ENCODE measurements around the gene MYADML2.
"Not testable (repeated sequence)": the region's sequence is repeated elsewhere in the genome, so short reads cannot be mapped to it uniquely, and the experiment has no call there.

Gene MYADML2

DNA sequence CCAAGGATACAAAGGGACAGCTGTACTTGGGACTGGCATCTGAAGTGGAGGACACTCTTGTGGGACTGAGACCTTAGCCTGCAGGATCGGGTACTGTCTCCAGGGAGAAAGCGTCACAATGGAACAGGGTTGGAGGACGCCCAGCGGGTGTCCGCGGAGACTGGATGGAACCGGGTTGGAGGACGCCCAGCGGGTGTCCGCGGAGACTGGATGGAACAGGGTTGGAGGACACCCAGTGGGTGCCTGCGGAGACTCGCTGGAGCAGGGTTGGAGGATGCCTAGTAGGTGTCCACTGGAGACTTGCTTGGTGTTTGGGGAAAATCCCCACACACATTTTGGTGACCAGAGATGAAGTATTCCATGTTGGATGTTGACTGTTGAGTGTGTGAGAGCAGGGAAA lies at the start of gene MYADML2:
Gene MYADML2, minus strand, starts transcription at position 45 of the 400 bp plus-strand sequence. CDS start 5,492 bp downstream, outside the sequence.
- DNase-seq, result no peak
- ATAC-seq, result no peak

DNA sequence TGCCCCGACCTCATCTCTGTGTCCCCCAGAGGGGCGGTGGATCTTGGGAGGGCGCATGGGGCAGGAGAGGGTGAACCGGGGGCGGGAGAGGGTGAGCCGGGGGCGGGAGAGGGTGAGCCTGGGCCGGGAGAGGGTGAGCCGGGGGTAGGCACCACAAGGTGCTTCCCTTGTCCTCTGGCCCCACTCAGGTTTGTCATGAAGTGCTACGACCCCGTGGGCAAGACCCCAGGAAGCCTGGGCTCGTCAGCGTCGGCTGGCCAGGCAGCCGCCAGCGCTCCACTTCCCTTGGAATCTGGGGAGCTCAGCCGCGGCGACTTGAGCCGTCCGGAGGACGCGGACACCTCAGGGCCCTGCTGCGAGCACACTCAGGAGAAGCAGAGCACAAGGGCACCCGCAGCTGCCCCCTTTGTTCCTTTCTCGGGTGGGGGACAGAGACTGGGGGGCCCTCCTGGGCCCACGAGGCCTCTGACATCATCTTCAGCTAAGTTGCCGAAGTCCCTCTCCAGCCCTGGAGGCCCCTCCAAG lies 49.3 kb upstream of the MYADML2 start:
- DNase-seq (no peak), ATAC-seq (no peak)

DNA sequence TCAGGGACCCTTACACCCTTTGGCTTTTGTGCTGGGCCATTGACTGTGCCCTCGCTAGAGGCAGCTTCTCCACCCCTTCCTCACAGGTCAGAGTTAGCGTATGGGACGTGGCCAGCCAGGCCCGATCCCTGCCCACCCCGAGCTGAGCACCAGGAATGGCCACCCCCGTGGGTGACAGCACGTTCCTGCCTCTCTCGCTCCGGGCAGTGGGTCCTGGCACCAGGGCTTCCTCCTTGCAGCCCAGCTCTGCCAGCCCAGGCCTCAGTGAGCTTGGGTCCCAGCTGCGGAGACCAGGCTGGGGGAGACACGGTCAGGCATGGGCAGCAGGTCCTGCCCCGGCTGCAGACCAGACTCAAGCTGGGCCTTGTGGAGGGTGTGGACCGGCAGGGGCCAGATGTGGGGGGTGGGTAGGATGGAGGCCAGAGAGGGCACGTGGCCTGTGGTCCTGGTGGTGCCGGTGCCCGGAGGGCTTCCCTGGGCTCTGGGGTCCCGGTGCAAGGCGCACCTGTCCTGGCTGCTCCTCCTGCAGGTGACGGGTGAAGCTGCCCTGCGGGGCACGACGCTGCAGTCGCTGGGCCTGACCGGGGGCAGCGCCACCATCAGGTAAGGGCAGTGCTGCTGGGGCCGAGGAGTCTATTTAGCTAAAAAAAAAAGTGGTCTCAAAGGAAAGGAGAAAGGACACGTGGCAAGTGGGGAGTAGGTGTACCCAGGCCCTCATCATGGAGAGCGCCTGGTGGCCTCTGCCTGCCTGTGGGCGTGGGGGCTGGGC lies 48.6 kb upstream of the MYADML2 start:
- DNase-seq, result no peak
- no peak for ATAC-seq

DNA sequence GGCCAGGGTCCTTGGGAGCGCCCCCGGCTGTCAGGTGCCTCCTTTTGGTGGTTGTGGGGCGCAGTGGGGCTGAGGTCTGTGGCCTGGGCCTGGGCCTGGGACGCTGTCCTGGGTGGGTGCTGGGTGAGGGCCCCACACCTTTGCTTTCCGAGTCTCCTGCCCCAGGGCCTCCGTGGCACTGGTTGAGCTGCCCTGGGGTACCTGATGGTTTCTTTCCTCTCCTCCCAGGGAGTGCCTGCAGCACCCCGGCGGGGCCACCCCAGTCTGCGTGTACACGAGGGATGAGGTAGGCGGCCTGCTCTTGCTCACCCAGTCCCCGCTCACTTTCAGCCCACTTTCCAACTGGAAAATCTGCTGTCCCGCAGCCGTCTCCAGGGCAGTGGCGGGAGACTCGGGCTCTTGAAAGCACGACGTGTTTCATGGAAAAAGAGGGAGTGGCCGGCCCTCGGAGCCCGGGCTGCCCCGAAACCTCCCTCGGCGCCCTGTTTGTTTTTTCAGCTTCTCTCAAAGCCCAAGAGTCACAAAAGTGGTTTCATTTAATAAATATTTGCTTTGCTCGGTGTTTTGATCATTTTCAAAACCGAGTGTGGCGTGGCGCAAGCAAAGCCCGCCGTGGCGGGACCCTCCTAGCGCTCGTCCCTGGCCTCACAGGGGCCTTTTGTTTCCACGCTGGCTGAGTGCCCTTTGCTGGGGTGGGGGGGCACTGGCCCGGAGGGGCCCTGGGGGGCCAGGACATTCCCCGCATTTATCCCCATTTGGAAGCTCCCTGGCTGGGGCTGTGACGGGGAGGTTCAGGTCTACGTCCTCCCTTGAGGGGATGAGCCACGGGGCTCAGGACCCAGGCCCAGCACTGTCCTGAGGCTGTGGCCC lies 47.8 kb upstream of the MYADML2 start:
- DNase-seq, result no peak
- ATAC-seq, result no peak

DNA sequence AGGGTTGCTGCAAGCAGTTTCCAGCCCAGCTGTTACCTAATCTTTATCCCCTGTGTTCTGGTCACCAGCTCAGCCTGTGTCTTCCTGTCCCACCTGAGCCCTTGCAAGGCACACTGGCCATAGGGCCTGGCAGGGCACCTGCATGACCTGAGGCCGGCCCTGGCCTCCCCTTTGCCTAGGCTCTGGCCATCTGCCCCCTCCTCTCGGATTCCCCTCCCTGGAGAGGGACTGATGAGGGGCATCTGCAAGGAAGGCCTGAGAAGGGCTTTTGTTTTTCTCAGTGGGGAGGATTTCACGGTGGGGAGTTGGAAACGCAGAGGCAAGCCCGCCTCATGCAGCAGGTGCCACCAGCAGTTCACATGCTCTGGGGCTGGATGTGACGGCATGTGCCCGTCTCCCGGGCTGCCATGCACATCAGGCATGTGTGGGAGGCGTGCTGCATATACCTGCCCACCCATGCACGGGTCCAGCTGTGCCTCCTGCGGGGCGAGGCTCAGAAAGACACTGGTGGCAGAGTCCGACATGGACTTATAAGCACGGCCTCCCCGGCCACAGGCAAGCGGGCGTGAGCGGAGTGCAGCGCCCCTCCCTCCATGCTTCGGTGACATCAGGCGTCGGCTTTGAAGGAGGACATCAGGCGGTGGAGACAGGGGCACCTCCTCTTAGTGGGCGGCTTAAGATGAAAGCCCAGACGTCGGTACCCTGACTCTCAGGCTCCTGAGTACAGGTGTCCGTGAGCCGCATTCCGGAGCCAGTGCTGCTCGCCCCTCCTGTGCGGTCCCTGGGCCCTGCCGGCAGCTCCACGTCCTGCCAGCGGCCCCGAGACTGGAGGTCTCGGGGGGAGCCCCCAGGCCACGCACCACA lies 46.9 kb upstream of the MYADML2 start:
- no peak for DNase-seq
- no peak for ATAC-seq

DNA sequence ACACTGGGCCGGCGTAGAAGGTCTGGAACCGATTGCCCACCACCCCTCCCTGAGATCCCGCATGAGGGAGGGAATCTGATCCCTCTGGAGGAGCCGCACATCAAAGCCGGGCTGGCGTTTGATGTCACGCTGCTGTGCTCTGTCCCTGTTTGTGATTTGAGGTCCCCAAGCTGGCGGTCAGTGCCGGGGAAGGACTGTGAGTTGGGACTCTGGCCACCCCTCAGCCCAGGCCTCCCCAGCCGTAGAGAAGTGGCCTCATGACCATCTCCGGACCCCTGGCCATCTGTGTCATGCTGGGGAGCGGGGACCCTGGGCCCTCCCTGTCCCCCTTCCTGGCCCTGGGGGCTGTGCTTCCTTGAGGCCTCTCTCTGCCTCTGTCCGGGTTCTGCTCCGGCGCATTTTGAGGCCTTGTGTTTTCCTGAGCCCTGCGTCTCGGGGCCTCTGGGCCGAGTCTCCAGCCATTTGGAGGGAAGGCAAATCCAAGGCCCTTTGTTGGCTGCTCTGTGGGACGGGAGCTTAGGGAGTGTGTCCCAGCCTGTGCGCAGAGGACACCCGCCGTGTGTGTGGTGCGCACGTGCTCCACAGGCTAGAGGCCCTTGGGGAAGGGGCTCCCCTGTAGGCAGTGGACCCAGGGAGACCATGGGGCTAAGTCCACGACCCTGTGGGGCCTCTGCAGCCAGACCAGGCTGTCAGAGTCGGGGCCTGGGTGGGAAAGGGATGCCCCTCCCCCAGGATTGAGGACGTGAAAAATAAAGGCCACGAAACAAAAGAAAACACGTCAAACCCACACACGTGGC lies 45.5 kb upstream of the MYADML2 start:
- ATAC-seq (no peak), DNase-seq (no peak)

DNA sequence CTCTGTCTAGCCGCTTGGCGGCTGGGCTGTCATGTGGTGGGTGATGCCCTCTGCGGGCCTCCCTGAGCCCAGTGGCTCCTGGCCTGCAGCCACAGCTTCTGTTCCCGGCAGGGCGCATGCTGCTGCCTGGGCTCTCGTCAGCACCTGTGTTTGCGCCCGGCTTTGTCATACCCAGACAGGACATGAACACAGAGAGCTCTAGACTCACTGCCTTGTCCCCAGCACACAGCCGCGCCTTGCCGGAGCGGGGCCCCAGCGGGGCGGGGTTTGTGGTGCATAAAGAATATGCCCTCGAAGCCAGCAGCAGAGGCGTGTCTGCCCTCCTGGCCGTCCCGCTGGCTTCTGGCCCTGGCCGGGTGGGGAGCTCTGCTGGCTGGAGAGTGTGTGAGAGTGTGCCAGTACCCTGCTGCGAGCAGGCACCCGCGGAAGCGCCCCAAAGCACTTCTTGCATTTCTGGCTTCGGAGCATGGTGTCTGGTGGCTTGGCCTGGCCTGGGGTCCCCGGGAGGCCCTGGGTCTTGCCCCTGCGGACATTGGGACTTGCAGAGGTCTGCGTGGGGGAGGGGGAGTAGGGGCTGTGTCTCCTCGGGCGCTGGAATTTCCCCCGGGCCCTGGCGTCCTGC lies 44.8 kb upstream of the MYADML2 start:
- DNase-seq, result no peak
- ATAC-seq, result no peak

DNA sequence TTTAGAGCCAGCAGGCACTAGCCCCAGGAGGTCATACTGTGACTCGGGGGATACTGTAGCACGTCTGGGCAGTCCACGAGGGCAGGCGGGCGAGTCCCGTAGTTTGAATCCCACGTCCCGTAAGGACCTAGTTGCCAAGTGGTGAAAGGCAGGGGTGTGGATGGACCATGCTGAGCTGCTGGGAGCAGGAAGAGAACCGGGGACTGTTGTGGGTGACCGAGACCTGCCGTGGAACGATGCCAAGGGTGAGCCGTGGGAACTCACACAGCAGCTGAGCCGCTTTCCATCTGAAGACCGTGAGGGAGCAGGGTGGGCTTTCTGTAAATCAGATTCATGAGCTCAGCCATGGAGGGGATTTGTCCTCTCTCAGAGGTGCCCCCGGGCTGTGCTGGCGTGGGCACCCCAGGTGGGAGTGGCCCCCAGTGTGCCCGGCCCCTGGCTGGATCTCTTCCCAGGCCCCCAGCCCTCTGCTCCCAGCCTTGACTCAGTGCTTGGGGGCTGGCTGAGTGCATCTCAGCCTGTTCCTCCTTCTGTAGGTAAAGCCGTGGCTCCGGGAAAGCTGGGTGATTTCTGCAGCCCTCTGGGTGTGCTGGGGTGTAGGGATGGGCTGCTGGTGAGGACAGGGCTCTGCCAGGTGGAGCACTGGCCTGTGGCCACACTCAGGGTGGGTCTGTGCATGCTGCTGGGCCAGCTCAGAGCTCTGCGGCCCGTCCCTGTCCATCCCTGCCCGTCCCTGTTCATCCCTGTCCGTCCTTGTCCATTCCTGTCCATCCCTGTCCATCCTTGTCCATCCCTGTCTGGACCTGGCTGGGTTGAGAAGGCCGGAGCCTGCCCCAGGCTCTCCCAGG lies 44.0 kb upstream of the MYADML2 start:
- DNase-seq, result no peak
- ATAC-seq, result no peak

GRCh38 chr17:81987161-81987770 lies 40.2 kb upstream of the MYADML2 start:
- ATAC-seq, result no peak

GRCh38 chr17:81986606-81987005 lies 39.6 kb upstream of the MYADML2 start:
- no peak for ATAC-seq
- no peak for DNase-seq

More at GRCh38 chr17:81987161-81987770, 40.2 kb upstream of the MYADML2 start:
- no peak for DNase-seq

- DNase-seq (no peak), ATAC-seq (no peak)
Measured at GRCh38 chr17:81984773-81985410, 37.9 kb upstream of the MYADML2 start.

GRCh38 chr17:81983639-81984373 lies 36.8 kb upstream of the MYADML2 start:
- no peak for DNase-seq
- ATAC-seq, result no peak

DNA sequence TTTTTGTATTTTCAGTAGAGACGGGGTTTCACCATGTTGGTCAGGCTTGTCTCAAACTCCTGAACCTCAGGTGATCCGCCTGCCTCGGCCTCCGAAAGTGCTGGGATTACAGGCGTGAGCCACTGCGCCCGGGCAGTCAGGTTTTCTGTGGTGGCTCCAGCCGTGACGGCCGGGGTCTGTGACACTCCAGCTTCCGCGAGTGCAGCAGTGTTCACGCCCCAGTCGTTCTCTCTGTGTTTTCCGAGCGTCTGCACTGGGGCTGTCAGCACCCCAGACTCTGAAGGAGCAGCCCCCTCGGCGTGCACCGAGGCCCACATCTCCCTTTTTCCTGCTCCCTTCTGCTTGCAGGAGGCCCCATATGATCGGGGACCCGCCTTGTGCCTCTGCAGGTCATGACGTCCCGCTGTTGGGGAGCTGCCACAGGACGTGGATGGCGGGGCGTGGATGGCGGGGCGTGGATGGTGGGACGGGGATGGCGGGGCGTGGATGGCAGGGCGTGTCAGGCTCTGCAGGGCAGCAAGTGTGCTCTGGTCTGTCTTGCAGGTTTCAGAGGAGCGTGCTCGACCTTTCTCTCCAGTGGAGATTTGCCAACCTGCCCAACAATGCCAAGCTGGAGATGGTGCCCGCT lies 36.1 kb upstream of the MYADML2 start:
- no peak for ATAC-seq

GRCh38 chr17:81981511-81981910 lies 34.5 kb upstream of the MYADML2 start:
- not testable (repeated sequence) for DNase-seq, ATAC-seq

More for the DNA sequence above, 36.1 kb upstream of the MYADML2 start:
- no peak for DNase-seq

DNA sequence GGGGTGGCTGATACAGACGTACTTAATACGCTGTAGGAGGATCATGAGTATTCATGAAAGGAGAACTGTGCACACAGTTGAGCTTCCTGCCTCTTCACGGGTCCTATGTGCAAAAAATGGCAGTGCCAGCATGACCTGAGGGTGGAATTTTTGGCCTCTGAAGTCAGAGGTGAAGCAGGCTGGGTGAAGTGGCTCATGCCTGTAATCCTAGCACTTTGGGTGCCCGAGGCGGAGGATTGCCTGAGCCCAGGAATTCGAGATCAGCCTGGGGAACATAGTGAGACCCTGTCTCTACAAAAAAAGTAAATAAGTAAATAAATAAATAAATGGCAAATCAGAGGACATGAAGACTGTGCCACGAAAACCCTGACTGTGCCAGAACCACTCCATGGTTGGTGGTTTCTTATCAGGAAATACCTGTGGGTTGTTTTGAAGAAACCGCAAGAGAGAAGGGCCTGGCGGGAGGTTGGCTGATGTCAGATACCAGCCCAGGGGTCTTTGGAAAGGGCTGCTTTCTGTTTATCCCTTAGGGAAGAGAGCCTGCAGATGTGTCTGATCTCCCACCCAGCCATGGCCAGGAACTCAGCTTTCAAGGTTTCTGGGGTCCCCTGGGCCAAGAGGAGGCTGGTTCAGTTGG lies 33.8 kb upstream of the MYADML2 start:
- no peak for DNase-seq

DNA sequence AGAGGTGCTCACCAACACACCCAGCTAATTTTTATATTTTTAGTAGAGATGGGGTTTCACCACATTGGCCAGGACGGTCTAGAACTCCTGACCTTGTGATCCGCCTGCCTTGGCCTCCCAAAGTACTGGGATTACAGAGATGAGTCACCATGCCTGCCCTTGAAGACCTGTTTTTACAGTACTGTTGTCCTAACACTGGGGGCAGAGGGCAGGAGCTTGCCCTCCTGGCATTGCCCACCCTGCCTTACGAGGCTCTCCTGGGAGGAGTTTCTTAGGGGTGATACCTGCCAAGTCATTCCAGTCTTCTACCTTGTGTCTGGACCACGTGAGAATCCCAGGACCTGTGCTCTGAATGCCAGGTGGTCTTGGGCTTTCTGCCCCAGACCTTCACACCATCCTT lies 33.1 kb upstream of the MYADML2 start:
- DNase-seq (no peak), ATAC-seq (no peak)

More for the DNA sequence above, 33.8 kb upstream of the MYADML2 start:
- no peak for ATAC-seq
